Measurements from ENCODE around the gene C21orf91.

Gene C21orf91

DNA sequence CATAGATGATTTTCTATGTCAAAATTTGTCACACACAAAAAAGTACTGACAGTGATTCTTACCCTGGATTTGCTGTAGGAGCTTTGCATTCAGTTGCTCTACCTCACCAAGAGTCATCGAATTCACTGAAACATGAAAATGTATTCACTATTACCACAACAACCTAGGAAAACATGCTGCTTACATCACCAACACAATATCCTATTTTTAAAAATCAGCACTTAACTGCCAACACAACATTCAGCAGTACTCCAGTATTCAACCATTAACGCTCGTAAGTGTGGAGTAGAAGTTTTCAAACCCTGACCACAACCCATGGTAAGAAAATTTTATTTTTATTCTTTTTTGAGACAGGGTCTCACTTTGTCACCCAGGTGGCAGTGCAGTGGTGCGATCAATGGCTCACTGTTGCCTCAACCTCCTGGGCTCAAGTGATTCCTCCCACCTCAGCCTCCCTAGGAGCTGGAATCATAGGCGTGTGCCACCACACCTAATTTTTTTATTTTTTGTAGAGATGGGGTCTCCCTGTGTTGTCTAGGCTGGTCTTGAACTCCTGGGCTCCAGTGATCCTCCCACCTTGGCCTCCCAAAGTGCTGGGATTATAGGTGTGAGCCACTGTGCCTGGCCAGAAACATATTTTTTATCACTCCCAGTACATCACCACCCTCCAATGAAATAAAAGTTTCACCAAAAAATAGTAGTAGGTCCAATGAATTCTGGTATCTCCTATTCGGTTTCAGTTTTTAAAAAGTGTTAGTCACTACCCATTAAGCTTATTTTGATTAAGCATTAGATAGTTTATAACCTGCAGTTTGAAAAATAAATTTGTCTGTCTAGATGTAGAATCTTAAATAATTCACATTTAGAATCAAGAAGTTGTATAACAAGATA, 23.8 kb downstream of the C21orf91 start:
- Histone ChIP-seq H3K4me2 (ENCODE audit: low read depth, low read length, poor library complexity, severe bottlenecking) (peak overlapping the region; percentile 65), H3F3A (ENCODE audit: low read depth) (peaks cover 1% of the 10 kb centered on the region; the same call in 1 of the 2 replicates), H3K36me3 (ENCODE audit: insufficient read depth, low read length) (peaks cover 57% of the 10 kb centered on the region), H2AFZ (ENCODE audit: low read length) (no peak overlapping the region), H3K9me3 (ENCODE audit: insufficient read depth, low read depth, low read length) (no peaks in the 10 kb centered on the region), H3K4me3 (ENCODE audit: low read length, poor library complexity, severe bottlenecking) (peak overlapping the region; percentile 61), H3K79me2 (ENCODE audit: insufficient read depth, low read length) (peaks cover 85% of the 10 kb centered on the region), H3K27me3 (ENCODE audit: insufficient read depth, low read length, poor library complexity, severe bottlenecking) (no peaks in the 10 kb centered on the region), H3K9ac (ENCODE audit: low read depth, low read length, poor library complexity, severe bottlenecking) (peak overlapping the region; percentile 43), H4K20me1 (ENCODE audit: insufficient read depth, low read length, poor library complexity, severe bottlenecking) (peaks cover 9% of the 10 kb centered on the region), H3K9me2 (replicated peaks; ENCODE audit: low read depth, low read length) (no peaks in the 10 kb centered on the region), H3K4me1 (ENCODE audit: insufficient read depth, low read length, poor library complexity, severe bottlenecking) (peaks cover 87% of the 10 kb centered on the region)
- no peak for TF ChIP-seq EZH2phosphoT487 (IDR thresholded peaks at IDR 0.05; ENCODE audit: borderline replicate concordance)
- TF ChIP-seq, protein P1, sequence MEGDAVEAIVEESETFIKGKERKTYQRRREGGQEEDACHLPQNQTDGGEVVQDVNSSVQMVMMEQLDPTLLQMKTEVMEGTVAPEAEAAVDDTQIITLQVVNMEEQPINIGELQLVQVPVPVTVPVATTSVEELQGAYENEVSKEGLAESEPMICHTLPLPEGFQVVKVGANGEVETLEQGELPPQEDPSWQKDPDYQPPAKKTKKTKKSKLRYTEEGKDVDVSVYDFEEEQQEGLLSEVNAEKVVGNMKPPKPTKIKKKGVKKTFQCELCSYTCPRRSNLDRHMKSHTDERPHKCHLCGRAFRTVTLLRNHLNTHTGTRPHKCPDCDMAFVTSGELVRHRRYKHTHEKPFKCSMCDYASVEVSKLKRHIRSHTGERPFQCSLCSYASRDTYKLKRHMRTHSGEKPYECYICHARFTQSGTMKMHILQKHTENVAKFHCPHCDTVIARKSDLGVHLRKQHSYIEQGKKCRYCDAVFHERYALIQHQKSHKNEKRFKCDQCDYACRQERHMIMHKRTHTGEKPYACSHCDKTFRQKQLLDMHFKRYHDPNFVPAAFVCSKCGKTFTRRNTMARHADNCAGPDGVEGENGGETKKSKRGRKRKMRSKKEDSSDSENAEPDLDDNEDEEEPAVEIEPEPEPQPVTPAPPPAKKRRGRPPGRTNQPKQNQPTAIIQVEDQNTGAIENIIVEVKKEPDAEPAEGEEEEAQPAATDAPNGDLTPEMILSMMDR (conservative IDR thresholded peaks at IDR 0.05; ENCODE audit: low read length) = no peak

DNA sequence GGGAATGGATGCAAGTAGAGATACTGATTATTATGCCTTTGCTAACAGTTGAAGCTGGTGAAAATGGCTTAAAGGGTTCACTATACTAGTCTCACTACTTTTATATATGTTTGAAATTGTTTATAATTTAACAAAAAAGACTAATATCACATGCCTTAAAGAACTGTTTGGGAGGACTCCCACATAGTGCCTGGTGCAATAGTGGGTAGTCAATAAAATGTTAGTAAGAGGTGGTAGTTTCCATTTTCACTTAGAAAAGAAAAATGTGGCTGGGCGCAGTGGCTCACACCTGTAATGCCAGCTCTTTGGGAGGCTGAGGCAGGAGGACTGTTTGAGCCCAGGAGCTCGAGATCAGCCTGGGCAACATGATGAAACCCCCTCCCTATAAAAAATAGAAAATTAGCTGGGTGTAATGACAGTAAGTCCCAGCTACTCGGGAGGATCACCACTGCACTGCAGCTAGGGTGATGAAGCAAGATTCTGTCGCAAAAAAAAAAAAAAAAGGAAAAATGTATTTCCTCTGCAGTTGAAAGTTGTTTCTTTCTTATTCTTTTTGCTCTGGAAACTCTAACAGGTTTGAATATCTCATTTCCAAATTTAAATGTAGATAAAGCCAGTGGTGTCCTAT, 24.5 kb downstream of the C21orf91 start:
- H2AFZ ChIP-seq (ENCODE audit: low read length) = no peak overlapping the region
- H3K79me2 ChIP-seq (ENCODE audit: insufficient read depth, low read length) = peaks cover 80% of the 10 kb centered on the region
- H3K36me3 ChIP-seq (ENCODE audit: insufficient read depth, low read length) = peaks cover 57% of the 10 kb centered on the region
- H3K9me3 ChIP-seq (ENCODE audit: insufficient read depth, low read depth, low read length) = no peaks in the 10 kb centered on the region
- H3K4me1 ChIP-seq (ENCODE audit: insufficient read depth, low read length, poor library complexity, severe bottlenecking) = peaks cover 89% of the 10 kb centered on the region
- H3K9me2 ChIP-seq (replicated peaks; ENCODE audit: low read depth, low read length) = no peaks in the 10 kb centered on the region
- H4K20me1 ChIP-seq (ENCODE audit: insufficient read depth, low read length, poor library complexity, severe bottlenecking) = peaks cover 8% of the 10 kb centered on the region
- peaks cover 8% of the 10 kb centered on the region; the same call in 1 of the 2 replicates for H3F3A ChIP-seq (ENCODE audit: low read depth)
- H3K27me3 ChIP-seq (ENCODE audit: insufficient read depth, low read length, poor library complexity, severe bottlenecking) = no peaks in the 10 kb centered on the region
- H3K4me2 ChIP-seq (ENCODE audit: low read depth, low read length, poor library complexity, severe bottlenecking) = peak overlapping the region; percentile 65
- peak overlapping the region; percentile 61 for H3K4me3 ChIP-seq (ENCODE audit: low read length, poor library complexity, severe bottlenecking)
- no peak for TF ChIP-seq EZH2phosphoT487 (IDR thresholded peaks at IDR 0.05; ENCODE audit: borderline replicate concordance)
- TF ChIP-seq, protein P1 (conservative IDR thresholded peaks at IDR 0.05; ENCODE audit: low read length) = no peak
- peak overlapping the region; percentile 43 for H3K9ac ChIP-seq (ENCODE audit: low read depth, low read length, poor library complexity, severe bottlenecking)

DNA sequence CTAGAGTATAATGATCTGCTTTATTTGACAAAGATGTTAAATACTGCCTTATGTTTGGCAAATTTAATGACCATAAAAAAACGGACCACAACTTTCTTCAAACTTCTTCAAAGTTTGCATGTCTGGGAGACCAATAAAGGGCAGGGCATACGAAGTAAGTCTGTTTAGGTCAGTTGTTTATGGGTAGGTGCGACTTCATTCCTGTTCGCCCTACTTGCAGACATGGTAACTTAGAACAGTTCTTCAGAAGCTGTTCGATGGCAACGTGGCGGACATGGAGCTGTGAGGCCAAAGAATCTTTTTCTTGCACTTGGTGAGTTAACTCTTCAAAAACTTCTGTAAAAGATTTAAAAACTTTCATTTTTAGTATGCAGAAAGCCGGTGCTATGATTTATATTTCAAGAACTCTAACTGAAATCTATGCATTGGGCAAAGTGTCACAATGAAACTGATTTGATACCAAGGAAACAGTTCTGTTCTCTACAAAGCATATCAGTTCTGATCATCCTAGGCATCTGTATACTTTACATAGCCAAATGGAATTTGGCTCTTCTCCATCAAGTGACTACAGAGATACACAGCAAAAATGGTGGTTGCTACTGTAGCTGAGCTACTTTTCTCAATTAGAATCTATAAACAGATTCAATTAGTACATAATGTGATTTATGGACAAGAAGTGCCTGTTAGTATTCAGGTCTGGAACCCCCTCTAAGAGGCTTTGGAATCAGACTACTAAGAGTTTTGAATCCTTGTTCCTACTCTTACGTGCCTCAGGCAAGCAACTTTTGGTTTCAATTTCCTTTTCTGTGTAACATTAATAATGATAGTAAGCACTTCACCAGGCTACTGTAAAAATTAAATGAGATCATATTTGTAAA, 25.7 kb downstream of the C21orf91 start:
- H3K4me3 ChIP-seq (ENCODE audit: low read length, poor library complexity, severe bottlenecking) = peak overlapping the region; percentile 61
- H3K36me3 ChIP-seq (ENCODE audit: insufficient read depth, low read length) = peaks cover 57% of the 10 kb centered on the region
- H3K9me2 ChIP-seq (replicated peaks; ENCODE audit: low read depth, low read length) = no peaks in the 10 kb centered on the region
- peaks cover 3% of the 10 kb centered on the region for H4K20me1 ChIP-seq (ENCODE audit: insufficient read depth, low read length, poor library complexity, severe bottlenecking)
- peaks cover 70% of the 10 kb centered on the region for H3K79me2 ChIP-seq (ENCODE audit: insufficient read depth, low read length)
- no peak for TF ChIP-seq EZH2phosphoT487 (IDR thresholded peaks at IDR 0.05; ENCODE audit: borderline replicate concordance)
- TF ChIP-seq, protein P1 (conservative IDR thresholded peaks at IDR 0.05; ENCODE audit: low read length) = no peak
- H2AFZ ChIP-seq (ENCODE audit: low read length) = no peak overlapping the region
- H3K27me3 ChIP-seq (ENCODE audit: insufficient read depth, low read length, poor library complexity, severe bottlenecking) = no peaks in the 10 kb centered on the region
- H3K4me1 ChIP-seq (ENCODE audit: insufficient read depth, low read length, poor library complexity, severe bottlenecking) = peaks cover 89% of the 10 kb centered on the region
- H3K9ac ChIP-seq (ENCODE audit: low read depth, low read length, poor library complexity, severe bottlenecking) = peak overlapping the region; percentile 43
- H3K9me3 ChIP-seq (ENCODE audit: insufficient read depth, low read depth, low read length) = no peaks in the 10 kb centered on the region
- H3F3A ChIP-seq (ENCODE audit: low read depth) = peaks cover 8% of the 10 kb centered on the region; the same call in 1 of the 2 replicates
- peak overlapping the region; percentile 65 for H3K4me2 ChIP-seq (ENCODE audit: low read depth, low read length, poor library complexity, severe bottlenecking)

Data from Loucy (cell line).